Activated naive CD4-positive, alpha-beta T cell treated with anti-CD3 and anti-CD28 coated beads, Interleukin-2, amount 50 U/mL, for 16 hours (primary cell): ENCODE data around the gene ID3.

Experiments
- DNase-seq: peaks from one replicate; pipeline ENCODE4 v3.0.0-alpha.2; 2020

The ID3 gene

GRCh38 chr1:23564529-23565122 is 5.3 kb upstream of the ID3 start:
- no peak for DNase-seq

GRCh38 chr1:23563755-23564374 is 4.6 kb upstream of the ID3 start:
- no peak for DNase-seq

- no peak for DNase-seq
Measured at GRCh38 chr1:23563003-23563402, 3.7 kb upstream of the ID3 start.

GRCh38 chr1:23562137-23562876 is 3.0 kb upstream of the ID3 start:
- DNase-seq, result no peak

- DNase-seq, result no peak
Measured at GRCh38 chr1:23561813-23562100, 2.5 kb upstream of the ID3 start.

- DNase-seq, result no peak
Measured at GRCh38 chr1:23561076-23561812, 1.9 kb upstream of the ID3 start.

- DNase-seq, result no peak
Measured at GRCh38 chr1:23559985-23560741, 862 bp upstream of the ID3 start.

GRCh38 chr1:23558872-23559135 is 497 bp downstream of the ID3 start:
- DNase-seq, result no peak

GRCh38 chr1:23558140-23558871 is 995 bp downstream of the ID3 start:
- no peak for DNase-seq

GRCh38 chr1:23557471-23558124 is 1.7 kb downstream of the ID3 start:
- DNase-seq, result no peak

- no peak for DNase-seq
Measured at GRCh38 chr1:23556635-23557470, 2.4 kb downstream of the ID3 start.

GRCh38 chr1:23555986-23556634 is 3.2 kb downstream of the ID3 start:
- DNase-seq, result no peak

- DNase-seq, result no peak
Measured at GRCh38 chr1:23555270-23555985, 3.9 kb downstream of the ID3 start.

- peak; percentile 82 for DNase-seq
Measured at GRCh38 chr1:23554481-23555269, 4.6 kb downstream of the ID3 start.

- DNase-seq, result no peak
Measured at GRCh38 chr1:23554127-23554480, 5.2 kb downstream of the ID3 start.

GRCh38 chr1:23553231-23554126 is 5.8 kb downstream of the ID3 start:
- no peak for DNase-seq

- no peak for DNase-seq
Measured at GRCh38 chr1:23551849-23552248, 7.5 kb downstream of the ID3 start.

GRCh38 chr1:23548704-23549143 is 10.6 kb downstream of the ID3 start:
- DNase-seq, result no peak
